Measurements from ENCODE around the gene FMOD.

Gene FMOD

DNA sequence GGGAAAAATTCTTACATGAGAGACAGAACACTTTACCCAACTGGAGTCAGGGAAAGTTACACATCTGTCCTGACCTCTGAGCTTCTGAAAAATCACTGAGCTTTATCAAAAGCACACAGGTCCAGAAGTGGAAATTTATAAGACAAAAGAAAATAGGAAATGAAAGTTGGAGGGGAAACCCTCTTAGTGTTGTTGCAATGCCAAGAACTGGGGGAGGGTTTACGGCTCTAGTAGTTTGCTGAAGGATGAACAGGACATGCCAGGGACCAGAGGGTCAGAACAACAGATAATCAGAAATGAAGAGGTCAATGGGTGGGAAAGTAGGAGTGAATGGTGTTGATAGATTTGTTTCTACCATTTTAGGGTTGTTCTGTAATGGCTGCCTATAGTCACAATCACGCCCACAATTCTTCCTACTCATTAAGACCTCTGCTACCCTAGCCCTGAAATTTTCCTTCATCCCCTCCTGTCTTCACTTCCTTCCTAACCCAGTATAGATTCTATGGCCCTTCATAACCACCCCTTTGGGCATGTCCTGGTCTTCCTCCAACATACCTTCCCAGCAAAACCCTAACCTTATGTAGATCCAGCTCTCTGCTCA lies 30.3 kb upstream of the FMOD start:
- Mint-ChIP-seq H3K36me3 (ENCODE audit: low read depth) (no peaks in the 10 kb centered on the region), H3K4me3 (no peak overlapping the region), H3K27me3 (ENCODE audit: low read depth, poor library complexity) (peaks cover 5% of the 10 kb centered on the region), H3K4me1 (peaks cover 31% of the 10 kb centered on the region), H3K27ac (no peak overlapping the region), H3K9me3 (peaks cover 5% of the 10 kb centered on the region)
- DNase-seq: no peak
- TF ChIP-seq, protein P1, sequence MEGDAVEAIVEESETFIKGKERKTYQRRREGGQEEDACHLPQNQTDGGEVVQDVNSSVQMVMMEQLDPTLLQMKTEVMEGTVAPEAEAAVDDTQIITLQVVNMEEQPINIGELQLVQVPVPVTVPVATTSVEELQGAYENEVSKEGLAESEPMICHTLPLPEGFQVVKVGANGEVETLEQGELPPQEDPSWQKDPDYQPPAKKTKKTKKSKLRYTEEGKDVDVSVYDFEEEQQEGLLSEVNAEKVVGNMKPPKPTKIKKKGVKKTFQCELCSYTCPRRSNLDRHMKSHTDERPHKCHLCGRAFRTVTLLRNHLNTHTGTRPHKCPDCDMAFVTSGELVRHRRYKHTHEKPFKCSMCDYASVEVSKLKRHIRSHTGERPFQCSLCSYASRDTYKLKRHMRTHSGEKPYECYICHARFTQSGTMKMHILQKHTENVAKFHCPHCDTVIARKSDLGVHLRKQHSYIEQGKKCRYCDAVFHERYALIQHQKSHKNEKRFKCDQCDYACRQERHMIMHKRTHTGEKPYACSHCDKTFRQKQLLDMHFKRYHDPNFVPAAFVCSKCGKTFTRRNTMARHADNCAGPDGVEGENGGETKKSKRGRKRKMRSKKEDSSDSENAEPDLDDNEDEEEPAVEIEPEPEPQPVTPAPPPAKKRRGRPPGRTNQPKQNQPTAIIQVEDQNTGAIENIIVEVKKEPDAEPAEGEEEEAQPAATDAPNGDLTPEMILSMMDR (IDR thresholded peaks at IDR 0.05): no peak

DNA sequence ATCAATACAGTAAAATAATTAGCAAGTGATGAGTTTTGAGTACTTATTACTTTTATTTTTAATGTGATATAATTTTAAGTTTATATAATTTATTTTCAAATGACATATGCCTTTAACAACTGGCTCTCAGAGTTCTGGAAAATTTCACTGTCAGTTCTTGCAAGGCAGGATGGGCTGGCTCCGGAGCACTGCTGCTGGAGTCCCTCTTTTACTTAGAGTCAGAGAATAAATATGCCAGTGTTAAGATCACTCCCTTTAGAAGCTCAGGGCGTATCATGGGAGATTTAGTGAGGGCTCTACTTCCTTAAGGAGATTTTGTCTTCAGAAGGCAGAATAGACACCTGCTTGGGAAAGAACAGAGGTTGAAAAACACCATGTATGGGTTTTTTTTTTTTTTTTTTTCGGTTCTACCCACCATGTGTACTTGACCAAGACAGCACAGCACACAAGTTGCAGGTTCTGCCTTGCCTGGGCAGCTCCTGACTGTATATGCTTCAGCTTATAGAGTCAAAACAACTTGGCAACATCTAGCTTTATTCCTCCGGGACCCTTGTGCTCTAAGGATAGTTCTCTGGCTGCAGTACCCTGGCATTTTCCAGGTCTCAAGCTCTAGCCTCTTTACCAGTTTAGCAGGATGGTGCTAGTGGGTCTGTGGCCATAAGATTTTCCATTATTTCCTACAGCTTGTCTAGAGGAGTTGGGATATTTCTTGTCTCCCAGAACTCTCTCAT lies 29.7 kb upstream of the FMOD start:
- Mint-ChIP-seq H3K27ac (no peak overlapping the region), H3K4me3 (no peak overlapping the region), H3K27me3 (ENCODE audit: low read depth, poor library complexity) (peaks cover 5% of the 10 kb centered on the region), H3K36me3 (ENCODE audit: low read depth) (no peaks in the 10 kb centered on the region), H3K4me1 (peaks cover 31% of the 10 kb centered on the region), H3K9me3 (peaks cover 5% of the 10 kb centered on the region)
- TF ChIP-seq, protein P1 (IDR thresholded peaks at IDR 0.05): no peak
- no peak for DNase-seq

DNA sequence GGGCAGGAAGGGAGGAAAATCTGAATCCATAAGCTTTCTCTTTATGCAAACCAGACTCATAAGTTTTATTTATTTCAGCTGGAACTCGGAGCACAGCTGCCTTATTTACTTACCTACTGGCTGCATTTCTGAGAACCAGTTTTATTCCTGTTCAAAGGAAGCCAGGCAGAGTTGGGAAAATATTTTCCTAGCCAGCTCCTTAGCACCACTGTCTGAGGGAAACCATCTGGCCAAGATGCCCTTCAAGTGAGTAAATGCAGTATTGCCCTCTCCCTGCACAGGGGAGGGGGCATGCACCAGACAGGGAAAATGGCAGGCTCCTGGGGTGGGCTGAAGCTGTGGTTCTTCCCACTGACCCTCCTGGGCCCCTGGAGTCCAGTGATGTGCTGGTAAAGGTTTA lies 28.9 kb upstream of the FMOD start:
- DNase-seq: no peak
- TF ChIP-seq, protein P1 (IDR thresholded peaks at IDR 0.05): no peak
- peaks cover 31% of the 10 kb centered on the region for H3K4me1 Mint-ChIP-seq
- H3K4me3 Mint-ChIP-seq: no peak overlapping the region
- H3K9me3 Mint-ChIP-seq: peaks cover 5% of the 10 kb centered on the region
- H3K27ac Mint-ChIP-seq: no peak overlapping the region
- peaks cover 5% of the 10 kb centered on the region for H3K27me3 Mint-ChIP-seq (ENCODE audit: low read depth, poor library complexity)
- no peaks in the 10 kb centered on the region for H3K36me3 Mint-ChIP-seq (ENCODE audit: low read depth)

DNA sequence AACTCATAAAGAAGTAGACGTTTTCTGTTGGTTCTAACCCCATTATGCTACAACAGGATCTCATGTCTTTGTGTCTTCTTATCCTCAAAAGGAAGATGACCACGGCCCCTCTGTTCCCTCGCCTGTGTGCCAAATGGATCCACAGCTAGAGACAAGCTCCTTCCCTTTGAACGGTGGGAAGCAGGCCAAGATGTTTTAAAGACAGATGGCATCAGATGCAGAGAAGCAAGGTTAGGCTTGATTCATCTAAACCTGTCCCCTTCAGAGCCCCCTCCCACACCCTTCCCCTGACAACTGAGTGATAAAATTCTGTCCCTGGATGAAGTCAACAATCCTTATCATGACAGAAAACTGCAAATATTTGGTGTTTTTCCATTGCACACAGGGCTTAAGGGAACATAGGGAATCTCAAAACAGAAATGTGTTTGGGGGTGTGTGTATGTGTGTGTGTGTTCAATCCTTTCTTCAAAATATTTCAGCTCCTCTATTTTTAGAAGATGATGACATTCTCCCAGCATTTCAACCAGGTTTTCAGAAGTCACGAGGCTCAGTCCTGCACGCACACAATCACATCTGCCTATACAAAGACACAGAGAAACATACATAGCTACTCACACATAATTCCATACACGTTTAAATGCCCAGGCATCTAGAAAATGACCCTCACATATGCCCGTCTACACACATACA lies 27.8 kb upstream of the FMOD start:
- Mint-ChIP-seq H3K9me3 (peaks cover 5% of the 10 kb centered on the region), H3K4me1 (peaks cover 32% of the 10 kb centered on the region), H3K27me3 (ENCODE audit: low read depth, poor library complexity) (peaks cover 2% of the 10 kb centered on the region), H3K36me3 (ENCODE audit: low read depth) (no peaks in the 10 kb centered on the region), H3K27ac (no peak overlapping the region), H3K4me3 (no peak overlapping the region)
- no peak for DNase-seq
- TF ChIP-seq, protein P1 (IDR thresholded peaks at IDR 0.05): no peak

DNA sequence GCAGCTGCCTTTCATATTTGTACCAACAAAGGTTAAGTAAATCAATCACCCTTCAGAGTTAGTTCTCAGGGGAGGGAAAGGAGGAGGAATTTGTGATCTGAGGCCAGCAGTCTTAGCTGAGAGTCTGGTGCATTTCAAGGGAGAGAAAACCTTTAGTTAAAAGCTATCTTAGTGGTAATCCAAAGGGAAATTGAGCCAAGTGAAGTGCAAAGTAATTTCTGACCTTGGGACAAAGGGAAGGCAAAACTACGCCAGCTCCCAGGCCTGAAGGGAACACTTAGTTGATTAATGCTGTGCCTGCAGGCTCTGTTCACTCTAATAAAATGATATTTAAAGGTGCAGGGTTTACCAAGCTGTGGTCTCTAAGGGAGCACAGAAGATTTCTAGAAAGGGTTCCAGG lies 23.1 kb upstream of the FMOD start:
- Mint-ChIP-seq H3K9me3 (peaks cover 5% of the 10 kb centered on the region), H3K36me3 (ENCODE audit: low read depth) (no peaks in the 10 kb centered on the region), H3K4me3 (no peak overlapping the region), H3K27ac (no peak overlapping the region), H3K4me1 (peaks cover 14% of the 10 kb centered on the region), H3K27me3 (ENCODE audit: low read depth, poor library complexity) (peaks cover 17% of the 10 kb centered on the region)
- DNase-seq: no peak
- TF ChIP-seq, protein P1 (IDR thresholded peaks at IDR 0.05): no peak
